Stimulated activated CD4-positive, alpha-beta T cell treated with anti-CD3 and anti-CD28 coated beads, Interleukin-1b, Interleukin-23, amount 100 ng/mL, for 48 hours (primary cell): ENCODE results near the gene HMX1.

Experiments
- DNase-seq: peaks from one replicate; pipeline ENCODE4 v3.0.0-alpha.2; 2020

The HMX1 gene

DNA sequence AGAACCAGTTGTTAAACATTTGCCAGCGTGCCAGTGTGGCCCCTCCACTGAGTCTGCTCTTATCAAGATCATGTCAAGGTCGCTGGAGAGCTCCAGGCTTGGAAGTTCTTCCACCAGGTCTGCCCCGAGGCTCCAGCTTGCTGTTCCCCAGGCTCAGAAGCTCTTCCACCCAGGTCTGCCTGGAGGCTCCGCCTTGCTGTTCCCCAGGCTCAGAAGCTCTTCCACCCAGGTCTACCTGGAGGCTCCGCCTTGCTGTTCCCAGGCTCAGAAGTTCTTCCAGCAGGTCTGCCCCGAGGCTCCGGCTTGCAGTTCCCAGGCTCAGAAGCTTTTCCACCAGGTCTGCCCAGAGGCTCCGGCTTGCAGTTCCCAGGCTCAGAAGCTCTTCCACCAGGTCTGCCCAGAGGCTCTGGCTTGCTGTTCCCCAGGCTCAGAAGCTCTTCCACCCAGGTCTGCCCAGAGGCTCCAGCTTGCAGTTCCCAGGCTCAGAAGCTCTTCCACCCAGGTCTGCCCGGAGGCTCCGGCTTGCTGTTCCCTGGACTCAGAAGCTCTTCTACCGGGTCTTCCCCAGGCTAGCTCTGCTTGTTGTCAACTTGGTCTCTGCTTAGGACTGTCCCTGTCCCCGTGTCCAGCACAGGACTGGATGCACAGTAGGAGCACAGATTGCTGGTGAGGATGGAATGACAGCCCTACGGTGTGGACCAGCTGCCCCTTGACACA, 54.4 kb downstream of the HMX1 start:
- DNase-seq: no peak
